ENCODE data around the gene GMDS.

GMDS gene

GRCh38 chr6:1591926-1592325 is 653.5 kb downstream of the GMDS start:
- FAIRE-seq (no peak), DNase-seq (ENCODE audit: insufficient read length, low spot score) (no peak)

GRCh38 chr6:1591243-1591642 is 654.2 kb downstream of the GMDS start:
- FAIRE-seq (no peak), DNase-seq (ENCODE audit: insufficient read length, low spot score) (no peak)

GRCh38 chr6:1590580-1590979 is 654.8 kb downstream of the GMDS start:
- DNase-seq (ENCODE audit: insufficient read length, low spot score): no peak
- FAIRE-seq: no peak

- no peak for FAIRE-seq
- DNase-seq (ENCODE audit: insufficient read length, low spot score): no peak
These were observed 656.2 kb downstream of the GMDS start for GRCh38 chr6:1589208-1589607.

- FAIRE-seq (no peak), DNase-seq (ENCODE audit: insufficient read length, low spot score) (no peak)
These were observed 657.4 kb downstream of the GMDS start for GRCh38 chr6:1587977-1588376.

DNA sequence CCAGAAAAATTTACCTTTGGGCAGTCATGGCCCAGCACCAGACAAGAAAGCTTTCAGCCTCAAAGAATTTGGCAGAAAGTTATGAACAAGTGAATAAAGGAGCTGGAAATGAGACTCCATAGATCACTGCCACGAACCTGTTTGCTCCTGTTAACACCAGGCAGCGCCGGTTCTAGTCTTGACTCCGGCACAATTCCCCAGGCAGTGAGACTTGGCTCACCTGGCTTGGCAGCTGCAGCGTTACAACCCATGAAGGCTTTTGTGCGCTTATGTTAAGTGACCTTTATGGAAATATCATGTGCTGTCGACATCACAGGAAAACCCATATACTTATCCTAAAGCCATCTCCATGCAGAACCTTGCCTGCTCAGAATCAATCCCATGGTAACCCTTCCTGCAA is 657.9 kb downstream of the GMDS start:
- FAIRE-seq (no peak), DNase-seq (ENCODE audit: insufficient read length, low spot score) (no peak)

GRCh38 chr6:1586861-1587450 is 658.4 kb downstream of the GMDS start:
- peak; percentile 71 for FAIRE-seq
- DNase-seq (ENCODE audit: insufficient read length, low spot score): no peak

- DNase-seq (ENCODE audit: insufficient read length, low spot score) (no peak), FAIRE-seq (no peak)
These were observed 659.1 kb downstream of the GMDS start for GRCh38 chr6:1586256-1586655.

DNA sequence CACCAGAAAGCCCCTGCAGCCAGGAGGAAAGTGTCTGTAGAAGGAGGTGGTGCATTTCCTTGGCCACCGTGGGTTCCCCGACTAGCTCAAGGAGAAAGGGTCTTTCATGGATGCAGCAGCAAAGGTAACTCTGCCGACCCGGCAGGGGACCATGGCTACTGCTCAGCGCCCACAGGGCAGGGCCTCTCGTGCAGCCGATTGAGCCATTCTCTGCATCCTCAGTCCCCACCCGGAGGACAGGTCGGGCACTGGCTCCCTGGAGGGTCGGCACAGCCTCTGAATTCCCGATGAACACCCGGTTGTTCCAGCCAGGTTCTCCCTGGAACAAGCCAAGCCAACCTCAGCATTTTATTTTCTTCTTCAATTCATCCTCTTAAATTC is 659.7 kb downstream of the GMDS start:
- no peak for DNase-seq (ENCODE audit: insufficient read length, low spot score)
- FAIRE-seq: no peak

DNA sequence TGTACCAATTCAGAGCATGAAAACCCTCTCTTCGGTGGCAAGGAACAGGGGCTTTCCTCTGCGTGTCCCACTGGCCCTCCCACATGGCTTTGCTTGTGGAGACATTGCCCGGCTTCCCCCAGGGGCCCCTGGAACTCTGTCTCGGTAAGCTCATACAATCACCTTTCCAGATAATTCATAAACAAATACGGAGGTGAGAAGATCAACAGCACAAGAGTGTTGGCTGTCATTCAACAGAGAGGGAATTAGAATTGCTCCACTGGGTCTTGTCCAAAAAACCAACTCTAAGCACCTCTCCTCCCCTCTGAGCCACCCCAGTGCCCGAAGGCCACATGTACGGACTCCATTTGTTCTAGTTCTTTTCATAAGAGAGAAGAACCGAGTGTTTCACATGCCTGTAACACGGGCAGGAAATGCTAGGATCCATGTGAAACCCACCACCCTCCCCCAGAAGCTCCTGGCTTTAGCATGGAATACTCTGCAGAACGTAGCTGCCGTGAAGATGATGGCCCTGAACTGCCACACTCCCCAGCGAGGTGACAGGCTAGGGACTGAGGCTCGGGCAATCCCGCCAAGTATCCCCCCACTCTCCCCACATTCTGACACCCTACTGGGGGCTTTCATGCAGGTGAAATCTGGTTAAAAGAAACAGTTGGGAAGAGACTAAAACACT is 660.3 kb downstream of the GMDS start:
- FAIRE-seq: no peak
- no peak for DNase-seq (ENCODE audit: insufficient read length, low spot score)

DNA sequence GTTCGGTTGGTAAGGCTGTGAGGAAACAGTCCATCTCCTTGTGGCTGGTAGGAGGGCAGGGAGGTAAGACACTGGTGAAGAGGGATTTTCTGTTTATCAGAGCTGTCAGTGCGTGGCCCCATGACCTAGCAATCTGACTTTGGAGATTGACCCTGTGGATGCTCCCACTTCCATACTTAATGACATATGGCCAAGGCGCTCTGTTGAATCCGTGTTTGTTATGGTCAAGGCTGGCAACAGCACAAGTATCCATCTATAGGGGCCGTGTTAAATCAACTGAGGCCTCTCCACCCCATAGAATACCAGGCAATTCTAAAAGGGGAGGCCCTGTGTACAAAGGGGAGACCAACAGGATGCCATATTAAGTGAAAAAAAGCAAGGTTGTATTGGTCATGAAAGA is 661.3 kb downstream of the GMDS start:
- FAIRE-seq (no peak), DNase-seq (ENCODE audit: insufficient read length, low spot score) (no peak)

- DNase-seq (ENCODE audit: insufficient read length, low spot score) (no peak), FAIRE-seq (no peak)
These were observed 664.0 kb downstream of the GMDS start for GRCh38 chr6:1581120-1581991.

GRCh38 chr6:1580585-1580984 is 664.8 kb downstream of the GMDS start:
- FAIRE-seq (no peak), DNase-seq (ENCODE audit: insufficient read length, low spot score) (no peak)

- FAIRE-seq (no peak), DNase-seq (ENCODE audit: insufficient read length, low spot score) (no peak)
These were observed 665.3 kb downstream of the GMDS start for GRCh38 chr6:1580109-1580508.

- FAIRE-seq (no peak), DNase-seq (ENCODE audit: insufficient read length, low spot score) (no peak)
These were observed 666.3 kb downstream of the GMDS start for GRCh38 chr6:1579096-1579495.

DNA sequence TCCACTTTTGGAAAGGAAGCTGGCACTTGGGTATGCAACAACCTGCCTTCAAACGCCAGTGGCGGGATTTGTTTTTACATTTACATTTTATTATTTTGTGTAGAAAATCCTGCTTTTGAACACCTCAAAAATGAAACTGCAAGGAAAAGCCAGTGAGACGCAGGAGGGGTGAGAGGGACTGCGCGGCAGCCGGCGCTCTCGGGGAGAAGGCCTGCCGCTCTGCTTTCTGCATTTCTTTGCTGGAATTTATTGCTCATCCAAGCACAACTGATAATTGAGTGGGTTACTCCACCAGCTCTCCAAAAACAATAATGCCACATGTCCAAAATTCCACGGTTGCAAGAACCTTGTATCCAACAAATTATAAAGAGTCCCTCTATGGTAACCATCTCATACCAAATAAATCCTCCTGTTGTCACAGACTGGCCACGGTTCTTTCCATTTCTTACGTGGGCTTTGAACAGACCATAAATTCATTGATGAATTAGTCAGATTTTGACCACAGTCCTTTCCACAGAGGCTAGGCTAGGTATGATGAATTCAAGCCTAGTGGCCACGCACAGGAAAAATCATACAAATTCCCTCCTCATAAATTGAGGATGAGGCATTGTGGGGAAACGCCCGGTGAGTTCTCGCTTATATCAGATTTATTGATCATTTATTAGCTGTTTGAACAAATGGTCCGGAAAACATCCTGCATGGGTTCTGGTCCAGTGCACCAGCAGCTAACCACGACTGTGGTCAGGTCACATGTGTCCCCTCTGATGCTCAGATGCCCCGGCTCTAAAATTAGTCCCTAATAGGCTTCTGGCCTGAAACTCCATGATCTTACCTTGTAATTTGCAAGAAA is 667.3 kb downstream of the GMDS start:
- DNase-seq (ENCODE audit: insufficient read length, low spot score) (no peak), FAIRE-seq (no peak)

- no peak for DNase-seq (ENCODE audit: insufficient read length, low spot score)
- FAIRE-seq: no peak
These were observed 668.2 kb downstream of the GMDS start for GRCh38 chr6:1577146-1577680.

DNA sequence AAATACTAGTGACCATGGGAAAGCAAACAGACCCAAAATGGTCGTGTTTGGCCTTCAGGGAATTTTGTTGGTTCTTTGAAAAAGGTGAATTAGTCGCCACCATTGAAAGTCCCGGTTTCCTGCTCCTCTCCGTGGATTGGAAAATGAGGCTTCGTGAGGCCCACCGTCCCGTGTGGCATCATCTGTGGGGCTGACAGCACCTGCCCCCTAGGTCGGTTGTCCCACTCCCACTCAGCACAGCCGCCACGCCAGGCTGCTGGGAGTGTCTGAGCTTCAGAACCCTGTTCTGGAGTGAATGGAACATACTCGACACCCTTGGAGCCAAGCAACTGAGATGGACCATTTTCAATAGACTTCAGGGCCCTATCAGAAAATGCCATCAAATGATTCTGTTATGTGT is 668.7 kb downstream of the GMDS start:
- no peak for FAIRE-seq
- no peak for DNase-seq (ENCODE audit: insufficient read length, low spot score)

DNA sequence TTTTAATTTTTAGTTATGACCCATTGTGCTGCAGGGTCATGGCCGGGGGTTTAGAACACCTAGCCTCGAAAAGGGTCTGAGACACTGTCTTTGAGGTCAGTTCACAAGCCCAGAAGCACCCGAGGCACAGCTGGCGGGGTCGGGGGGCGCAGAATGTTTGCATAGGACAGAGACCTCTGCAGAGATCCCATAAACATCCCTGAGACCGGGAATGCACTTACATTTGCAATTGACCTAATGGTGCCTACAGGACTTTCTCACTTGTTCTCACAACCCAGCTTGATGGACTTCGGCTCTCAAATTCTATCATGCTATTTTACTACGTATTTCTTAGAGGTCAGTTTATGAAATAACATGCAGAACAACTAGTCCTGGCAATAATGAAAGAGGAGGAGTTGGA is 669.2 kb downstream of the GMDS start:
- no peak for FAIRE-seq
- no peak for DNase-seq (ENCODE audit: insufficient read length, low spot score)

DNA sequence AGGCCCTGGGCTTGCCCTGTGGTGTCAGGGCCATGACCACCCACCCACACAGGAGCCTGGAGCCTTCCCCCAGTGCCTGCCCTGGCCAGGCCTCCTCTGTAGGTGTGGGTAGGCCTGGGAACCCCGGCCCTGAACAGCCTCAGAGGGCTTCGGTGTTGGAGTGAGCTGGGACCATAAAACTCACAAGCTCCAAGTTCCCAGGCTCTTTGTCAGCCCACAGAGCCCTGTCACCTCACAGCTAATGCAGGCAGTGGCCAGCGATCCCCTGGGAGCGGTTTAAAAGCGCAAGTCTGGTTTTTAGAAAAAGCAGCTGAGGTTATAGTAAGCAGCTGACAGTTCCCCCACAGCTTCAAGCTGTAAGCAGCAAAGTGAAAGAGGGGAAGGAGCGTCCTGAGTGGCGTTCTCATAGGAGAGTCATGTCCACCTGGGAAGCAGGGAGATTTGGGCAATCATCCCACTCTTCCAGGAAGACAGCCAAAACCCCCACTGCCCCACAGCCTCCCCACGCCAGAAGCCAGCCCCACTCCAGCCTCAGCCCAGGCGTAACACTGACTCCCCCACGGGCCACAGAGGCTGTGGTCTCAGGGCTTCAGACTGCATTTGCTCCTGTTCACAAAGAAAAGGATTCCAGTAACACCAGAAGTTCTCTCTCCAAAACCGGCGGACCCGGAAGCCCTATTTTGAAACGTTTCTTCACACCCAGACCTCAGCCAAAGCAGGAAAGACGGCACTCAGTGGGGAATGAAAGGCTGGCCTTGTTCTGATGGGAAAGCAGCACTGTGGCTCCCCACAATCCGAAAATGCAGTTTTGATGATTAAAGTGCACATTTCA is 670.0 kb downstream of the GMDS start:
- DNase-seq (ENCODE audit: insufficient read length, low spot score) (no peak), FAIRE-seq (no peak)

Data from HTR-8/SVneo (cell line).